ENCODE results near the gene KCNC1.

The KCNC1 gene

DNA sequence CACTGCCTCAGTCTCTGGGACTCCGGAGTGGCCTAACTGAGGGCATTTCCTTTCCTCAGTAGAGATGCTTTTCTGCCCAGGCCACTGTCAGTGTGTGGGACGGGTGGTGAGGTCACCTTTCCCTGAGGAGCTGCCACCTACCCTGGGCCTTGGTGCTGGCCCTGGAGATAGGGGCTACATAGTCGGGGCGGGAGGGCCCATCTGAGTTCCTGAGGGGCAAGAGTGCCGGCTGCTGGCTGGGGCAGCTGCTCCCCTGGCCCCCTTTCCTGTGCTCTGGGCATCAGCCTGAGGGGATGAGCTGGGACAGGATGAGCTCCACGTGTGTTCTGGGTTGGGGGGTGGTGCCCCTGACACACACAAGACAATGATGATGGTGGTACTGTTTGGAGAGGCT lies 5.4 kb downstream of the KCNC1 start:
- DNase-seq = no peak

DNA sequence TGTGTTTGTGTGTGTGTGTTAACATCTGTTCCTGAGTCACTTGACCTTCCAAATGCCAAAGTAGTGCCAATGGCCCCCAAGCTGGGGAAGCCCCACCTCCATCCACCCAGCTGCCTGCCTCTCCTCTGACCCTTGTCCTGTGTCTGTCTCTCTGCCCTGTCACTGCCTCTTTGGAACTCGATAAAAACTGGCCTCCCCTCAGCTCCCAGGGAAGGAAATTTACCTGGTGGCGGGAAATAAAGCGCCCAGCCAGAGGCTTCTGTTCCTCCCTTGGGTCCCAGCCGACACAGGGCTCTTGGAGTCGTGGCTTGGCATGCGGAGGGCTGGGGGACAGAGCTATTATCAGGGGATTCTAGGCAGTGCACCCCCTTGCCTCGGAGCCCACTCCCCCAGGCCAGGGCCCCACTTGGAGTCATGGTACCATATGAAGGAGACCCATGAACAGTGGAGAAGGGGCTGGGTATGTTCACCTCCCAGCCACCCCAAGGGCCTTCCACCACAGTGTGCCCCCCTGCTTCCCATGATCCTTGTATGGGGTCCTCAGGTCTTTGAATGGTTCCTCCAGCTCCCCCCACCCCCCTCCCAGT lies 6.2 kb downstream of the KCNC1 start:
- no peak for DNase-seq

DNA sequence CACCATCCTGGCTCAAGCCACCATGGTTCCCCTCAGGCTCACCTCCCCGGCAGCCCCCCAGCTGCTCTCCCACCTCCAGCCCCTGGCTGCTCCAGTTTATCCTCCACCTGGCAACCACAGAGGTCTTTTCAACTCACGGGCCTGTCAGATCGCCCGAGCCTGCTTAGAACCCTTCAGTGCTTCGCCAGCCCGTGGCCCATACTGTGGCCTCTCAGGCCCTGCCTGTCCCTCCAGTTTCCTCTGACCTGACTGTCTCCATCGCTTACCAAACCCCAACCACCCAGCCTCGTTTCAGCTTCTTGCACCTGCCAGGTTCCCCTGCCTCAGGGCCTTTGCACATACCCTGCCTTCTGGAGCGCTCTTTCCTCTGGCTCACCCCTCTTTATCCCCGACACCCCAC lies 6.9 kb downstream of the KCNC1 start:
- no peak for DNase-seq

DNA sequence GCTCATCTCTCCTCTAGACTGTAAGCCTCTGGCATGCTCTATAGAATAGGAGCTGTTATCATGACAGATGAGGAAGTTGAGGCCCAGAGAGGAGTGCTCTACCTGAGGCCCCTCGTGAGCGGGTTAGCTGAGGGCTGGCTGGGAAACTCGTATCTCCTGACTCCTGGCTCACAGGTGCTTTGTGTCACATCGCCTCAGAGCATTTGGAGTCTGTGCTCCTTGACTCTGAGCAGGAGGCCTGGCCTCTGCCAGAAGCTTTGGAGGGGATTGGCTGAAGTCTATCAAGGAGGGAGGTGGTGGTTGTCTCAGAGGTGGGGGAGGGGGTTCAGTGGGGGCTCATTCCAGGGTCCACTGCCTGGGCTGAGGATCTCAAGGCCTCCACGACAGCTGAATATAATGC lies 7.4 kb downstream of the KCNC1 start:
- DNase-seq = no peak

DNA sequence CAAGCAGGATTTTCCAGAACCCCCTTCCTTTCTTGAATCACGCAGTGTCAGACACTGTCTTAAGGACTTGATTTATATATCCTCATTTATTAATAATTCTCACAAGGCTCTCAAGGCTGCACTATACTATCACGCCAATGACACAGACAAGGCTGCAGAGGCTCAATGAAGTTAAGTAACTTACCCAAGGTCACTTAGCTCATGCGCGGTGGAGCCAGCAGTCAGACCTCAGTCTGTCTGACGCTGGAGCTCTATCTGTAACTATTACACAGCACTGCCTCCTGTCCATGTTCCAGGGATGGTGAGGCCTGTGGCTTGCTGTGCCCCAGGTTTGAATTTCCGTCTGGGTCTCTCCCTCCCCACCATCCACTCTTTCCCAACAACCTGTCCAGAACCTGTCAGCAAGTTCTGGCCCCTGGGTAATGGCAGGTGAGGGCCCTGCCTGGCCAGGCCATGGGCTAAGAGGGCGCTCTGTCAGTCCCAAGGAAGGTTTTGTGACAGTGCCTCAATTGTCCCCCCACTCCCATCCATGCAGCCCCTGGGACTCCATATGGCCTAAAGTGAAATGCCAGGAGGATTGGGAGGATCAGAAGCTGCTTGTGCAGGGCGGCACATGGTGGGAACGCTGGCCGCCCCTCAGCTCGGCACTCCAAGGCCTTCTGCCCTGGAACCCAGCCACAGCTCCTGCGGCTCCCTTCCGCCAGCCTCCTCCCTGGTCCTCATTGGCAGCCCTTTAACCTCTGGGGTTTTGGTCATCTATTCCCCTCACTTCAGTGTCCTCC lies 8.6 kb downstream of the KCNC1 start:
- no peak for DNase-seq

GRCh38 chr11:17743808-17744119 lies 9.2 kb downstream of the KCNC1 start:
- no peak for DNase-seq

DNA sequence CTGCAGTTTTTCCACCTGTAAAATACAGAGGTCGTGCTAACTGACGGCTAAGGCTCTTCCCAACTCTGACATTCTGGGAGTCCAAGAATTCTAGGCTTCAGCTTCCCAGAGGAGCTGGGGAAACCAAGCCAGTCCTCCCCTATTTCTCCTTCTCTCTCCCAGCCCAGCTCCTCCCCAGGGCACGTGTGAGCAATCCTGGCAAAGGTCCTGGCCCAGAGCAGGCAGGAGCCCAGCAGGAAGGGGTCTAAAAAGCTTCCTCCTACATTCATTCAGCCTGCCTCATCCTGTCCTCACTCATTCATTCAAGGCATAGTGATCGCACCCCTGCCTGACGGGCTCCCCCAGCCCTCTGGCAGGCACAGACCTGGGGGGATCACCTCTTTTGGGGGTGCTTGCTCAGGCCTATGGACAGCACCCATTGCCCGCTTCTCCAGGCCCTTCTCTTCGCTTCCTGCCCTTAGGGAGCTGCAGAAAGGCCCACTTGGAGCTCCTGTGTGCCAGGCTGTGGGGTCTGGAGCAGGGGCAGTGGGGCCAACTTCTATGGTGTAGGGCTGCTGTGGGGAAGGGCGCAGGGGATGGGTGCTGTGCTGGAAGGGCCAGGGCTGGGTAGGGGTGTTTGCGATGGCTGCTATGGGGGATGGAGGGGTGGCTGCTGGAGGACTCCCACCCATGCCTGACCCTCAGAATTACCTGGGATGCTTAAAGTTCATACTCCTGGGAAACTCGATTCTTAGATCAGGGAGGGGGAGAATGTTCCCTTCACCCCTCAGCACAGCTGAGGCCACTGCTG lies 9.8 kb downstream of the KCNC1 start:
- DNase-seq = no peak

DNA sequence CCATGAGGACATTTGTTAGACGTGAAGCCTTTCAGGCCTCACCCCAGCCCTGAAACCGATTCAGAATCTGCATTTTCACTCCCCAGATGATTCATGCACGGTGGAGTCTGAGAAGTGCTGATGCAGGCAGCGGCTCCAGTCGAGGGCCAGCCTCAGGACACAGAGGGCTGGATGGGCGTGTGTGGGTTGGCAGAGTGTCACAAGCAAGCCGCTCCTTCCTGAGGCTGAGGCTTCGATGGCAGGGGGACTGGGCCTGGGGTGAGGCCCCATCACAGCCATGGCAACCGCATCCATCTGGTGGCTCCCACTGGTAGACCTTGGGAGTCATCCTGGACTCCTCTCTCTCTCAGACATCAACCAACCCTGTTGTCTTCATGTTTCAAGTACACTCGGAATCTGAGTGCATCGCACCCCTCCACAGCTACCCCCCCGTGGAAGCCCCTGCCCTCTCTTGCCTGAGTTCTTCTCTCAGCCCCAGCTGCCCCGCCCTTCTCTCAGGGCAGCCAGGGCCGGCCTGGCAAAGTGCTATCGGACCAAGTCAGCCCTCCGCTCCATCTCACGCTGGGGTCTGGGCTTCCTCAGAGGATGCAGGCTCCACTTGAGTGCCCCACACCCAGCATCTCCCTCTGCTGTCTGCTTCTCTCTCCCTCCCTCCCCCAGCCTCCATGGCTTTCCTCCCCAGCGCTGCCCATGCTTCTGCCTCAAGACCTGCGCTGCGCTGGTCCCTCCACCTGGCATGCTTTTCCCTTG lies 10.6 kb downstream of the KCNC1 start:
- DNase-seq = no peak

GRCh38 chr11:17746096-17746495 lies 11.5 kb downstream of the KCNC1 start:
- no peak for DNase-seq

- no peak for DNase-seq
These were observed 12.8 kb downstream of the KCNC1 start for GRCh38 chr11:17747131-17747955.

DNA sequence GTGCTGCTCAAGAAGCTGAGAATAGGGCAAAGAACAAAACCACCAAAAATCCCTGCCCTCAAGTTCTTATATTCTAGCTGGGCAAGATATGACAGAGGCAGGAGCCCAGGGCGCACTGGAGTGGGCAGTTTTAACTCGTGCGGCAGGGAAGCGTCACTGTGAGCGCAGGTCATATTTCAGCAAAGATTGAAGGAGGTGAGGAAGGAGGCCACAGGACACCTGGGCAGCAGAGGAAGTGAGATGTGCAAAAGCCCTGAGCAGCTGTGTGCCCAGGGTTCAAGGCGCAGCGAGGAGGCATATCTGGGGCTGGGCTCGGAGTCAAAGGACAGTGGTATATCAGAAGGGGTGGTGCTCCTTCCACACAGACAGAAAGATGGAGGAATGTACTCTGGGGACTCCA lies 13.5 kb downstream of the KCNC1 start:
- no peak for DNase-seq

DNA sequence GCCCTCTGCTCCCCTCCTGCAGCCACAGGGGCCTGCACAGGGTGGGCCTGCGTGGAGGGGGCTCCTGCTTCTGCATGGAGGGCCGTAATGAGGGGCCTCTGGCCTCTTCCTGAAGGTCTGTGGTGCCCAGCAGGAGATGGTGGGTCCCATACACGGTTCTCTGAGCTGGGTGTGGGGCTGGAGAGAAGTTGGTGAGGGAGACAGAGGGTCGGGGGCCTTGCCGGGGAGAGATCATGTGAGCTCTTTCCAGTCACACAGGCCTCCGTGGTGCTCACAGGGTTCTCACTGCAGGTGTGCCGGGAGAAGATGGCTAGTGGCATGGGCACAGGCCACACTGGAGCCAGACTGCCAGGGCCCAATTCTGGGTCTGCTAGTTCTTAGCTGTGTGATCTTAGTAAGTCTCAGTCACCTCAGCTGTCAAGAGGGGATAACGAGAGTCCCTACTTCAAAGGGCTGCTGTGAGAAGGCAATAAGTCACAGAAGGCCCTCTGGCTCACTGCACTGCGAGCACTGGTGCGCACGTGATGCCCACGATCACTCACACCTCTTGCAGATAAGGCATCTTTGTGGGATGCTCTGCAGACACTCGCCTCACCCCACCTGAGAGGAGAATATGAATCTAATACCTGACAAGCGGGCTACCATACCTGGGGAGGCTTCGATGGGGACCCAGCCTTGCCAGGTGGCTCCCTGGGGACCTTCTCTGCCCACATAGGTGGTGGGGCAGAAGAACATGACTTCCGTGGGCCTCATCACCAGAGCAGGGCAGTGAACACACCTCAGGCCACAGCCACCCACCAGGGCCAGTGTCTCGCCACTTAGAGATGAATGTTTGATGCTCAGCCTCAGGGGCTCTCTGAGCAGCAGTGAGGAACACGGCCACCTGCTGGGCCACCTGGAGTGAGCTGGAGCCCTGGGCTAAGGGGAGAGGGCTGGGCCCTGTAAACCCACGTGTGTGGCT lies 14.5 kb downstream of the KCNC1 start:
- DNase-seq = no peak

- DNase-seq = no peak
These were observed 15.6 kb downstream of the KCNC1 start for GRCh38 chr11:17750013-17750800.

- no peak for DNase-seq
These were observed 16.2 kb downstream of the KCNC1 start for GRCh38 chr11:17750801-17751165.

- no peak for DNase-seq
These were observed 17.0 kb downstream of the KCNC1 start for GRCh38 chr11:17751558-17751957.

DNA sequence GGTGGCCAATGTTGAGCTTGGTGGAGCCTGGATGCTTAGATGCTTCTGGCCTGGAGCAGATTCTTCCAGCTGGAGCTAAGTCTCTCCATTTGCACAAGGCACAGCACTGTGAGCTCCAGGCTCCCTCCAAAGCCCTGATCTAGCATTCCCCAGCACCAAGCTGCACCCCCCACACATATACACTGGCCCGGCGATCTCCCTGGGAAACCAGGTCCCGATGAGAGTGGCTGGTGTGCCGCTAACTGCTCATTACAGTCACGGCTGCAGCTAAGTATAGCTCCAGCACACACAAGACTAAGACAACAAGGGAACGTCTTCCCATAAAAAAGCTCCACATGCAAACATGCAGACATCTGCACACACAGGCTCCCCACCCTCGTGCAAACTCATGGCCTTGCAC lies 17.6 kb downstream of the KCNC1 start:
- DNase-seq = no peak

GRCh38 chr11:17753153-17753552 lies 18.6 kb downstream of the KCNC1 start:
- DNase-seq = no peak

DNA sequence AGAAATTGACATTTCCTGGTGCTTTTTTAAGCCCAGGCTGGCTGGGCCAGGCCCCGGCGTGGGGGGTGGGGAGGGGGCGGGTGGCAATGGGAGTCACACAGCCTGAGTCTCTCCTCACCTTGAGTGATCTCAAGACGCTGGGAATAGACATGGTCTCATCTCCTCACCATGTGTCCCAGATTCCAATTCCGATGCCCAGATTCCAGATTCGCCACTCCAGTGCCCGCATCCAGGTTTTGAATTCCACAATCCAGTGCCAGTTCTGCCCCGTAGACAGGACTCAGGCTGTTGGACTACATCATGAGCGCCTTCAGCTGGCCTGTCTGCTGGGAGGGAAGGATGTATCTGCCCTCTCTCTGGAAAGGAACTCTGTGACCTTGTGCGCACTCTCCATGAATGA lies 19.1 kb downstream of the KCNC1 start:
- DNase-seq = no peak

DNA sequence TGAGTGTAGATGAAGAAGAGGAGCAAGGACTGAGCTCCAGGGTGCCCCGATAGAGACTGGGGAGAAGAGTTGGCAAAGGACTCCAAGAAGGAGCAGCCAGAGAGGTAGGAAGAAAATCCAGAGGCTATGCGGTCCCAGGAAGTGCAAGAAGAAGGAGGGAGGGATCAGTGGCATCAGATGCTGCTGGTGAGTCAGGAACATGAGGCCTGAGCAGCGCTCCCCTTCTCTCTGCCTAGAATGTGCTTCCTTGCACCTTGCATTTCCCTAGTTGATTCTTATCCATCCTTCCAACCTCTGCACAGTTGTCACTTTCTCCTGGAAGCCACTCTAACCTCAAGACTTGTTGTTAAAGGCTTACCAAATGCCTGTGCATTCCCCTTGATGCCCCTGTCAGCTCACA lies 21.3 kb downstream of the KCNC1 start:
- no peak for DNase-seq

Measured in DMS79 (cell line).